SJSA1 (cell line): Measurements from ENCODE around the gene USP17L20. TPM values are rescaled to one million over a fixed set of nuclear protein-coding genes. Genes with fewer than 3 reads are reported as not detected.
"Not testable (repeated sequence)": the region's sequence is repeated elsewhere in the genome, so short reads cannot be mapped to it uniquely, and the experiment has no call there.

Experiments used
- DNase-seq, 2 experiments: peaks; one replicate each; pipeline ENCODE4 v3.0.0-alpha.2; 2015 to 2020; ENCODE audit warnings: low spot score in 2 of 2, low read depth in 1 of 2
- H3K27ac ChIP-seq: fragments of 250-450 bp; sonication (Bioruptor Pico); 2 replicates; pipeline ENCODE4 v1.5.1; 2020; ENCODE audit warnings: mild to moderate bottlenecking, moderate library complexity
- H3K27me3 ChIP-seq: fragments of 250-450 bp; sonication (Bioruptor Pico); replicated peaks from 2 replicates; pipeline ENCODE4 v1.5.1; 2020; ENCODE audit warnings: mild to moderate bottlenecking, moderate library complexity
- H3K36me3 ChIP-seq: fragments of 250-450 bp; sonication (Bioruptor Pico); 2 replicates; pipeline ENCODE4 v1.5.1; 2020; ENCODE audit warnings: mild to moderate bottlenecking
- H3K4me1 ChIP-seq: fragments of 250-450 bp; sonication (Bioruptor Pico); replicated peaks from 2 replicates; pipeline ENCODE4 v1.6.1; 2021; ENCODE audit warnings: mild to moderate bottlenecking
- H3K4me3 ChIP-seq: fragments of 250-450 bp; sonication (Bioruptor Pico); 2 replicates; pipeline ENCODE4 v1.5.1; 2020; ENCODE audit warnings: mild to moderate bottlenecking
- H3K9me3 ChIP-seq: fragments of 250-450 bp; sonication (Bioruptor Pico); replicated peaks from 2 replicates; pipeline ENCODE4 v1.5.1; 2020; ENCODE audit warnings: mild to moderate bottlenecking
- total RNA-seq: library from RNA; depleted of rRNA; stranded (reverse); fragments of >200 nt; shearing (Covaris generic); gene quantifications from 2 replicates; pipeline ENCODE4 v1.2.3, GENCODE V29; 2014; rRNA removed

USP17L20 gene, protein sequence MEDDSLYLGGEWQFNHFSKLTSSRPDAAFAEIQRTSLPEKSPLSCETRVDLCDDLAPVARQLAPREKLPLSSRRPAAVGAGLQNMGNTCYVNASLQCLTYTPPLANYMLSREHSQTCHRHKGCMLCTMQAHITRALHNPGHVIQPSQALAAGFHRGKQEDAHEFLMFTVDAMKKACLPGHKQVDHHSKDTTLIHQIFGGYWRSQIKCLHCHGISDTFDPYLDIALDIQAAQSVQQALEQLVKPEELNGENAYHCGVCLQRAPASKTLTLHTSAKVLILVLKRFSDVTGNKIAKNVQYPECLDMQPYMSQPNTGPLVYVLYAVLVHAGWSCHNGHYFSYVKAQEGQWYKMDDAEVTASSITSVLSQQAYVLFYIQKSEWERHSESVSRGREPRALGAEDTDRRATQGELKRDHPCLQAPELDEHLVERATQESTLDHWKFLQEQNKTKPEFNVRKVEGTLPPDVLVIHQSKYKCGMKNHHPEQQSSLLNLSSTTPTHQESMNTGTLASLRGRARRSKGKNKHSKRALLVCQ
- total RNA-seq = not detected in 2 replicates

DNA sequence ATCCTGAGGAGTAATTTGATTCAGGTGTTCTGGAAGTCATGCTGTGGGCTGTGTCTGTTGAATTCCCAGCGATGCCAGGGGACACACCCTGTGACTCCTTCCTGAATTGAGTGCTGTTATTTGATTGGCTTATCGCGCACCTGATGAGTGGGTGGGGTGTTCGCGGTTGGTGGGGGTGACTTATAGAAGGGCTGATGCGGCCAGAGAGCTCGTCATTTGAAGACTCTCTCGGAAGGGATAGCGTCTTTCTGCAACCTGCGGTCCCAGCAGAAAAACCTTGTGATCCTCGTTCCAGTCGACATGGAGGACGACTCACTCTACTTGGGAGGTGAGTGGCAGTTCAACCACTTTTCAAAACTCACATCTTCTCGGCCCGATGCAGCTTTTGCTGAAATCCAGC lies at the start of gene USP17L20:
TSS of gene USP17L20 (plus strand) at position 301 of the 400 bp plus-strand sequence. CDS start at position 301, 0 bp downstream.
- not testable (repeated sequence) for H3K9me3 ChIP-seq, H3K27me3 ChIP-seq, H3K4me3 ChIP-seq, H3K4me1 ChIP-seq, H3K36me3 ChIP-seq, DNase-seq, H3K27ac ChIP-seq

DNA sequence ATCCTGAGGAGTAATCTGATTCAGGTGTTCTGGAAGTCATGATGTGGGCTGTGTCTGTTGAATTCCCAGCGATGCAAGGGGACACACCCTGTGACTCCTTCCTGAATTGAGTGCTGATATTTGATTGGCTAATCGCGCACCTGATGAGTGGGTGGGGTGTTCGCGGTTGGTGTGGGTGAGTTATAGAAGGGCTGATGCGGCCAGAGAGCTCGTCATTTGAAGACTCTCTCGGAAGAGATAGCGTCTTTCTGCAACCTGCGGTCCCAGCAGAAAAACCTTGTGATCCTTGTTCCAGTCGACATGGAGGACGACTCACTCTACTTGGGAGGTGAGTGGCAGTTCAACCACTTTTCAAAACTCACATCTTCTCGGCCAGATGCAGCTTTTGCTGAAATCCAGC lies 47.6 kb upstream of the USP17L20 start, which contains the start of gene USP17L10:
TSS of gene USP17L10 (plus strand) at position 301 of the 400 bp plus-strand sequence. CDS start at position 301, 0 bp downstream.
- H3K4me3 ChIP-seq, DNase-seq, H3K4me1 ChIP-seq, H3K27me3 ChIP-seq, H3K27ac ChIP-seq, H3K9me3 ChIP-seq, H3K36me3 ChIP-seq: not testable (repeated sequence)

DNA sequence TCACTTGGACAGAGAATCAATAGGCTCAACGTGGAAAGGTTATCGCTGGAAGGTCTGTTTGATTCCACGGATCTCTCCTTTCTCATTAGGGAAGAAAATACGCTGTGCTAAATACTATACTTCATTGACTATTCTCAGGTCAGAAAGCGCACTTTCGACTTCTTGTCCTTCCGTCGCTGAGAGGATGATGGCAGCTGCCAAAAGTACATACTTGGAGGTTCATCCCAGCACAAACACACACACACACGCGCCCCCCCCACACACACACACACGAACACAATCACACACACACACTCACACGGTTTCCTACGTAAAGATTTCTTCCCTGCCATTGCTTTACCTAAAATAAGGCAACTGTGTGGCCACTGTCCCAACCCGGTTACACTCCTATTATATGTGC lies 43.2 kb upstream of the USP17L20 start:
- H3K27ac ChIP-seq, H3K4me3 ChIP-seq, H3K36me3 ChIP-seq, H3K4me1 ChIP-seq, H3K27me3 ChIP-seq, H3K9me3 ChIP-seq: not testable (repeated sequence)
- DNase-seq = peak in 1 of 2 experiments; percentile 50

DNA sequence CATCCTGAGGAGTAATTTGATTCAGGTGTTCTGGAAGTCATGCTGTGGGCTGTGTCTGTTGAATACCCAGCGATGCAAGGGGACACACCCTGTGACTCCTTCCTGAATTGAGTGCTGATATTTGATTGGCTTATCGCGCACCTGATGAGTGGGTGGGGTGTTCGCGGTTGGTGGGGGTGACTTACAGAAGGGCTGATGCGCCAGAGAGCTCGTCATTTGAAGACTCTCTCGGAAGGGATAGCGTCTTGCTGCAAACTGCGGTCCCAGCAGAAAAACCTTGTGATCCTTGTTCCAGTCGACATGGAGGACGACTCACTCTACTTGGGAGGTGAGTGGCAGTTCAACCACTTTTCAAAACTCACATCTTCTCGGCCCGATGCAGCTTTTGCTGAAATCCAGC lies 42.8 kb upstream of the USP17L20 start, which contains the start of gene USP17L11:
TSS of gene USP17L11 (plus strand) at position 301 of the 400 bp plus-strand sequence. CDS start at position 301, 0 bp downstream.
- H3K4me3 ChIP-seq, H3K27me3 ChIP-seq, DNase-seq, H3K36me3 ChIP-seq, H3K4me1 ChIP-seq, H3K27ac ChIP-seq, H3K9me3 ChIP-seq: not testable (repeated sequence)

DNA sequence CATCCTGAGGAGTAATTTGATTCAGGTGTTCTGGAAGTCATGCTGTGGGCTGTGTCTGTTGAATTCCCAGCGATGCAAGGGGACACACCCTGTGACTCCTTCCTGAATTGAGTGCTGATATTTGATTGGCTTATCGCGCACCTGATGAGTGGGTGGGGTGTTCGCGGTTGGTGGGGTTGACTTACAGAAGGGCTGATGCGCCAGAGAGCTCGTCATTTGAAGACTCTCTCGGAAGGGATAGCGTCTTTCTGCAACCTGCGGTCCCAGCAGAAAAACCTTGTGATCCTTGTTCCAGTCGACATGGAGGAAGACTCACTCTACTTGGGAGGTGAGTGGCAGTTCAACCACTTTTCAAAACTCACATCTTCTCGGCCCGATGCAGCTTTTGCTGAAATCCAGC lies 38.1 kb upstream of the USP17L20 start, which contains the start of gene USP17L12:
TSS of gene USP17L12 (plus strand) at position 301 of the 400 bp plus-strand sequence. CDS start at position 301, 0 bp downstream.
- not testable (repeated sequence) for H3K4me1 ChIP-seq, DNase-seq, H3K9me3 ChIP-seq, H3K27ac ChIP-seq, H3K4me3 ChIP-seq, H3K36me3 ChIP-seq, H3K27me3 ChIP-seq

DNA sequence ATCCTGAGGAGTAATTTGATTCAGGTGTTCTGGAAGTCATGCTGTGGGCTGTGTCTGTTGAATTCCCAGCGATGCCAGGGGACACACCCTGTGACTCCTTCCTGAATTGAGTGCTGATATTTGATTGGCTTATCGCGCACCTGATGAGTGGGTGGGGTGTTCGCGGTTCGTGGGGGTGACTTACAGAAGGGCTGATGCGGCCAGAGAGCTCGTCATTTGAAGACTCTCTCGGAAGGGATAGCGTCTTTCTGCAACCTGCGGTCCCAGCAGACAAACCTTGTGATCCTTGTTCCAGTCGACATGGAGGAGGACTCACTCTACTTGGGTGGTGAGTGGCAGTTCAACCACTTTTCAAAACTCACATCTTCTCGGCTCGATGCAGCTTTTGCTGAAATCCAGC lies 33.3 kb upstream of the USP17L20 start, which contains the start of gene USP17L13:
TSS of gene USP17L13 (plus strand) at position 301 of the 400 bp plus-strand sequence. CDS start at position 301, 0 bp downstream.
- not testable (repeated sequence) for H3K4me1 ChIP-seq, DNase-seq, H3K27ac ChIP-seq, H3K4me3 ChIP-seq, H3K36me3 ChIP-seq, H3K27me3 ChIP-seq, H3K9me3 ChIP-seq

DNA sequence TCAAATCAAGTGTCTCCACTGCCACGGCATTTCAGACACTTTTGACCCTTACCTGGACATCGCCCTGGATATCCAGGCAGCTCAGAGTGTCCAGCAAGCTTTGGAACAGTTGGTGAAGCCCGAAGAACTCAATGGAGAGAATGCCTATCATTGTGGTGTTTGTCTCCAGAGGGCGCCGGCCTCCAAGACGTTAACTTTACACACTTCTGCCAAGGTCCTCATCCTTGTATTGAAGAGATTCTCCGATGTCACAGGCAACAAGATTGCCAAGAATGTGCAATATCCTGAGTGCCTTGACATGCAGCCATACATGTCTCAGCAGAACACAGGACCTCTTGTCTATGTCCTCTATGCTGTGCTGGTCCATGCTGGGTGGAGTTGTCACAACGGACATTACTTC lies 27.7 kb upstream of the USP17L20 start:
- not testable (repeated sequence) for H3K27ac ChIP-seq, H3K27me3 ChIP-seq, H3K36me3 ChIP-seq, DNase-seq, H3K4me1 ChIP-seq, H3K9me3 ChIP-seq, H3K4me3 ChIP-seq

DNA sequence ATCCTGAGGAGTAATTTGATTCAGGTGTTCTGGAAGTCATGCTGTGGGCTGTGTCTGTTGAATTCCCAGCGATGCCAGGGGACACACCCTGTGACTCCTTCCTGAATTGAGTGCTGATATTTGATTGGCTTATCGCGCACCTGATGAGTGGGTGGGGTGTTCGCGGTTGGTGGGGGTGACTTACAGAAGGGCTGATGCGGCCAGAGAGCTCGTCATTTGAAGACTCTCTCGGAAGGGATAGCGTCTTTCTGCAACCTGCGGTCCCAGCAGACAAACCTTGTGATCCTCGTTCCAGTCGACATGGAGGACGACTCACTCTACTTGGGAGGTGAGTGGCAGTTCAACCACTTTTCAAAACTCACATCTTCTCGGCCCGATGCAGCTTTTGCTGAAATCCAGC lies 23.8 kb upstream of the USP17L20 start, which contains the start of gene USP17L15:
TSS of gene USP17L15 (plus strand) at position 301 of the 400 bp plus-strand sequence. CDS start at position 301, 0 bp downstream.
- H3K36me3 ChIP-seq, H3K9me3 ChIP-seq, DNase-seq: not testable (repeated sequence)

DNA sequence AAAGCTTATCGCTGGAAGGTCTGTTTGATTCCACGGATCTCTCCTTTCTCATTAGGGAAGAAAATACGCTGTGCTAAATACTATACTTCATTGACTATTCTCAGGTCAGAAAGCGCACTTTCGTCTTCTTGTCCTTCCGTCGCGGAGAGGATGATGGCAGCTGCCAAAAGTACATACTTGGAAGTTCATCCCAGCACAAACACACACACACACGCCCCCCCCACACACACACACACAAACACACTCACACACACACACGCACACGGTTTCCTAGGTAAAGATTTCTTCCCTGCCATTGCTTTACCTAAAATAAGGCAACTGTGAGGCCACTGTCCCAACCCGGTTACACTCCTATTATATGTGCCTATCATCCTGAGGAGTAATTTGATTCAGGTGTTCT lies 19.5 kb upstream of the USP17L20 start:
- not testable (repeated sequence) for H3K4me3 ChIP-seq, H3K9me3 ChIP-seq, H3K27ac ChIP-seq, H3K27me3 ChIP-seq, H3K36me3 ChIP-seq, H3K4me1 ChIP-seq
- peak; percentile 0 to 54 for DNase-seq

More for the DNA sequence above, 23.8 kb upstream of the USP17L20 start, which contains the start of gene USP17L15:
- H3K27ac ChIP-seq, H3K27me3 ChIP-seq, H3K4me3 ChIP-seq, H3K4me1 ChIP-seq: not testable (repeated sequence)

DNA sequence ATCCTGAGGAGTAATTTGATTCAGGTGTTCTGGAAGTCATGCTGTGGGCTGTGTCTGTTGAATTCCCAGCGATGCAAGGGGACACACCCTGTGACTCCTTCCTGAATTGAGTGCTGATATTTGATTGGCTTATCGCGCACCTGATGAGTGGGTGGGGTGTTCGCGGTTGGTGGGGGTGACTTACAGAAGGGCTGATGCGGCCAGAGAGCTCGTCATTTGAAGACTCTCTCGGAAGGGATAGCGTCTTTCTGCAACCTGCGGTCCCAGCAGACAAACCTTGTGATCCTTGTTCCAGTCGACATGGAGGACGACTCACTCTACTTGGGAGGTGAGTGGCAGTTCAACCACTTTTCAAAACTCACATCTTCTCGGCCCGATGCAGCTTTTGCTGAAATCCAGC lies 14.3 kb upstream of the USP17L20 start, which contains the start of gene USP17L17:
TSS of gene USP17L17 (plus strand) at position 301 of the 400 bp plus-strand sequence. CDS start at position 301, 0 bp downstream.
- H3K36me3 ChIP-seq, H3K9me3 ChIP-seq, H3K4me3 ChIP-seq, DNase-seq, H3K4me1 ChIP-seq, H3K27me3 ChIP-seq, H3K27ac ChIP-seq: not testable (repeated sequence)

DNA sequence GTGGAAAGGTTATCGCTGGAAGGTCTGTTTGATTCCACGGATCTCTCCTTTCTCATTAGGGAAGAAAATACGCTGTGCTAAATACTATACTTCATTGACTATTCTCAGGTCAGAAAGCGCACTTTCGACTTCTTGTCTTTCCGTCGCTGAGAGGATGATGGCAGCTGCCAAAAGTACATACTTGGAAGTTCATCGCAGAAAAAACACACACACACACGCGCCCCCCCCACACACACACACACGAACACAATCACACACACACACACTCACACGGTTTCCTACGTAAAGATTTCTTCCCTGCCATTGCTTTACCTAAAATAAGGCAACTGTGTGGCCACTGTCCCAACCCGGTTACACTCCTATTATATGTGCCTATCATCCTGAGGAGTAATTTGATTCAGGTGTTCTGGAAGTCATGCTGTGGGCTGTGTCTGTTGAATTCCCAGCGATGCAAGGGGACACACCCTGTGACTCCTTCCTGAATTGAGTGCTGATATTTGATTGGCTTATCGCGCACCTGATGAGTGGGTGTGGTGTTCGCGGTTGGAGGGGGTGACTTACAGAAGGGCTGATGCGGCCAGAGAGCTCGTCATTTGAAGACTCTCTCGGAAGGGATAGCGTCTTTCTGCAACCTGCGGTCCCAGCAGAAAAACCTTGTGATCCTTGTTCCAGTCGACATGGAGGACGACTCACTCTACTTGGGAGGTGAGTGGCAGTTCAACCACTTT lies 9.8 kb upstream of the USP17L20 start, which contains the start of gene USP17L18:
TSS of gene USP17L18 (plus strand) at position 678 of the 728 bp plus-strand sequence. CDS start at position 678, 0 bp downstream.
- peak; percentile 1 to 51 for DNase-seq
- H3K9me3 ChIP-seq, H3K4me1 ChIP-seq, H3K4me3 ChIP-seq, H3K36me3 ChIP-seq, H3K27me3 ChIP-seq, H3K27ac ChIP-seq: not testable (repeated sequence)

DNA sequence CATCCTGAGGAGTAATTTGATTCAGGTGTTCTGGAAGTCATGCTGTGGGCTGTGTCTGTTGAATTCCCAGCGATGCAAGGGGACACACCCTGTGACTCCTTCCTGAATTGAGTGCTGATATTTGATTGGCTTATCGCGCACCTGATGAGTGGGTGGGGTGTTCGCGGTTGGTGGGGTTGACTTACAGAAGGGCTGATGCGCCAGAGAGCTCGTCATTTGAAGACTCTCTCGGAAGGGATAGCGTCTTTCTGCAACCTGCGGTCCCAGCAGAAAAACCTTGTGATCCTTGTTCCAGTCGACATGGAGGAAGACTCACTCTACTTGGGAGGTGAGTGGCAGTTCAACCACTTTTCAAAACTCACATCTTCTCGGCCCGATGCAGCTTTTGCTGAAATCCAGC lies 4.8 kb upstream of the USP17L20 start, which contains the start of gene USP17L19:
TSS of gene USP17L19 (plus strand) at position 301 of the 400 bp plus-strand sequence. CDS start at position 301, 0 bp downstream.
- DNase-seq, H3K27me3 ChIP-seq, H3K36me3 ChIP-seq, H3K4me1 ChIP-seq, H3K9me3 ChIP-seq, H3K27ac ChIP-seq, H3K4me3 ChIP-seq: not testable (repeated sequence)

DNA sequence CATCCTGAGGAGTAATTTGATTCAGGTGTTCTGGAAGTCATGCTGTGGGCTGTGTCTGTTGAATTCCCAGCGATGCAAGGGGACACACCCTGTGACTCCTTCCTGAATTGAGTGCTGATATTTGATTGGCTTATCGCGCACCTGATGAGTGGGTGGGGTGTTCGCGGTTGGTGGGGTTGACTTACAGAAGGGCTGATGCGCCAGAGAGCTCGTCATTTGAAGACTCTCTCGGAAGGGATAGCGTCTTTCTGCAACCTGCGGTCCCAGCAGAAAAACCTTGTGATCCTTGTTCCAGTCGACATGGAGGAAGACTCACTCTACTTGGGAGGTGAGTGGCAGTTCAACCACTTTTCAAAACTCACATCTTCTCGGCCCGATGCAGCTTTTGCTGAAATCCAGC lies 4.6 kb downstream of the USP17L20 start, which contains the start of gene USP17L21:
TSS of gene USP17L21 (plus strand) at position 301 of the 400 bp plus-strand sequence. CDS start at position 301, 0 bp downstream.
- H3K27me3 ChIP-seq, H3K4me3 ChIP-seq, H3K27ac ChIP-seq, H3K9me3 ChIP-seq, H3K36me3 ChIP-seq, H3K4me1 ChIP-seq, DNase-seq: not testable (repeated sequence)
